CD4-positive, alpha-beta T cell treated with Interleukin-17A for 1 hour (primary cell): ENCODE measurements around the gene SAMHD1.

Experiments used
- DNase-seq: peaks from one replicate; pipeline ENCODE4 v3.0.0-alpha.2; 2020

Gene SAMHD1

GRCh38 chr20:36871640-36872570 lies 79.6 kb downstream of the SAMHD1 start:
- DNase-seq = no peak

GRCh38 chr20:36866681-36867495 lies 84.6 kb downstream of the SAMHD1 start:
- no peak for DNase-seq

GRCh38 chr20:36866164-36866563 lies 85.3 kb downstream of the SAMHD1 start:
- DNase-seq = no peak

GRCh38 chr20:36865861-36866149 lies 85.7 kb downstream of the SAMHD1 start:
- DNase-seq = no peak

- no peak for DNase-seq
These were observed 86.2 kb downstream of the SAMHD1 start for GRCh38 chr20:36865076-36865860.

GRCh38 chr20:36862857-36863668 lies 88.4 kb downstream of the SAMHD1 start:
- no peak for DNase-seq

- no peak for DNase-seq
These were observed 89.4 kb downstream of the SAMHD1 start for GRCh38 chr20:36861875-36862801.

GRCh38 chr20:36861625-36861874 lies 90.0 kb downstream of the SAMHD1 start:
- no peak for DNase-seq

GRCh38 chr20:36860811-36861624 lies 90.5 kb downstream of the SAMHD1 start:
- DNase-seq = no peak

GRCh38 chr20:36860339-36860738 lies 91.2 kb downstream of the SAMHD1 start:
- DNase-seq = no peak

- no peak for DNase-seq
These were observed 91.7 kb downstream of the SAMHD1 start for GRCh38 chr20:36859700-36860330.

GRCh38 chr20:36859282-36859555 lies 92.3 kb downstream of the SAMHD1 start:
- DNase-seq = no peak

- DNase-seq = peak; percentile 52
These were observed 94.5 kb downstream of the SAMHD1 start for GRCh38 chr20:36856691-36857635.

GRCh38 chr20:36856195-36856594 lies 95.3 kb downstream of the SAMHD1 start:
- no peak for DNase-seq

GRCh38 chr20:36855241-36855657 lies 96.3 kb downstream of the SAMHD1 start:
- DNase-seq = no peak

GRCh38 chr20:36854348-36855240 lies 96.9 kb downstream of the SAMHD1 start:
- no peak for DNase-seq

GRCh38 chr20:36852187-36852586 lies 99.3 kb downstream of the SAMHD1 start:
- DNase-seq = no peak

- no peak for DNase-seq
These were observed 100.0 kb downstream of the SAMHD1 start for GRCh38 chr20:36851490-36851889.
